Prostate gland (tissue), 2 donors: ENCODE data around the gene SPATS2.

ENCODE experiments used
- CTCF ChIP-seq, 4 experiments: fragments of 200-600 bp in 2 of 4; fragments of 450-650 bp in 2 of 4; sonication (generic) in 2 of 4; IDR thresholded peaks; 1 replicate in 3 of 4; 2 replicates in 1 of 4; pipeline ENCODE4 v1.5.1; 2016 to 2019; ENCODE audit warnings: antibody characterized with exemption in 4 of 4, mild to moderate bottlenecking in 2 of 4, moderate library complexity in 2 of 4
- POLR2A ChIP-seq: fragments of 450-650 bp; IDR thresholded peaks from one replicate; pipeline ENCODE4 v1.6.1; 2016; ENCODE audit warnings: antibody characterized with exemption, mild to moderate bottlenecking
- POLR2AphosphoS5 ChIP-seq: sonication (generic); formaldehyde crosslinking; IDR thresholded peaks from one replicate; pipeline ENCODE4 v1.6.1; 2017; ENCODE audit warnings: antibody characterized with exemption

- TF ChIP-seq CTCF (IDR thresholded peaks at IDR 0.05) (no peak), POLR2A (no peak), POLR2AphosphoS5 (no peak)
Measured at GRCh38 chr12:49404956-49405355, 37.7 kb downstream of the SPATS2 start.
